Measurements from ENCODE around the gene DDIT4.

The DDIT4 gene

GRCh38 chr10:72235544-72236279 is 38.0 kb upstream of the DDIT4 start:
- Histone ChIP-seq H3K23ac (ENCODE audit: low read depth, low read length, poor library complexity) (no peak overlapping the region), H2AFZ (ENCODE audit: low read length) (no peak overlapping the region), H3K27ac (replicated peaks; ENCODE audit: low read length) (no peak overlapping the region), H3K36me3 (replicated peaks in 1 of 2; ENCODE audit: control insufficient read depth in 2 of 2, insufficient read depth in 2 of 2, low read length in 2 of 2) (peaks cover 19 to 54% of the 10 kb centered on the region in 2 donors), H3K79me1 (ENCODE audit: low read depth, low read length) (no peaks in the 10 kb centered on the region), H2BK15ac (ENCODE audit: low read length) (no peak overlapping the region), H3K4me2 (ENCODE audit: insufficient read depth, low read length, poor library complexity, severe bottlenecking) (no peak overlapping the region), H4K8ac (ENCODE audit: low read depth, low read length) (no peak overlapping the region), H4K91ac (ENCODE audit: low read depth, low read length, poor library complexity) (no peak overlapping the region), H3K4ac (ENCODE audit: low read length) (no peak overlapping the region), H2BK120ac (ENCODE audit: low read depth, low read length) (no peak overlapping the region), H3K9me3 (replicated peaks in 1 of 2; ENCODE audit: control insufficient read depth in 2 of 2, insufficient read depth in 1 of 2, low read depth in 1 of 2, low read length in 2 of 2) (no peaks in the 10 kb centered on the region), H3K14ac (ENCODE audit: low read length) (no peak overlapping the region), H3K4me1 (ENCODE audit: control insufficient read depth in 2 of 2, insufficient read depth in 1 of 2, low read depth in 1 of 2, low read length in 2 of 2) (no peaks in the 10 kb centered on the region), H3K4me3 (ENCODE audit: low read length in 2 of 2) (no peak overlapping the region), H2AK5ac (ENCODE audit: low read depth, low read length) (no peak overlapping the region), H2BK12ac (ENCODE audit: low read length) (no peak overlapping the region), H3K9ac (ENCODE audit: low read depth, low read length, poor library complexity) (no peak overlapping the region), H3K18ac (ENCODE audit: low read length) (no peak overlapping the region), H2BK5ac (ENCODE audit: low read length) (no peak overlapping the region), H3K27me3 (ENCODE audit: control insufficient read depth in 3 of 3, insufficient read depth in 3 of 3, low read depth in 1 of 3, low read length in 3 of 3) (no peaks in the 10 kb centered on the region)
- DNase-seq (ENCODE audit: low spot score), result no peak
- no CpG with 5 or more reads among the region's 6 CpGs for WGBS, 2 donors (ENCODE audit: extremely low coverage in 2 of 2, insufficient read length in 2 of 2, insufficient replicate concordance in 1 of 2)

DNA sequence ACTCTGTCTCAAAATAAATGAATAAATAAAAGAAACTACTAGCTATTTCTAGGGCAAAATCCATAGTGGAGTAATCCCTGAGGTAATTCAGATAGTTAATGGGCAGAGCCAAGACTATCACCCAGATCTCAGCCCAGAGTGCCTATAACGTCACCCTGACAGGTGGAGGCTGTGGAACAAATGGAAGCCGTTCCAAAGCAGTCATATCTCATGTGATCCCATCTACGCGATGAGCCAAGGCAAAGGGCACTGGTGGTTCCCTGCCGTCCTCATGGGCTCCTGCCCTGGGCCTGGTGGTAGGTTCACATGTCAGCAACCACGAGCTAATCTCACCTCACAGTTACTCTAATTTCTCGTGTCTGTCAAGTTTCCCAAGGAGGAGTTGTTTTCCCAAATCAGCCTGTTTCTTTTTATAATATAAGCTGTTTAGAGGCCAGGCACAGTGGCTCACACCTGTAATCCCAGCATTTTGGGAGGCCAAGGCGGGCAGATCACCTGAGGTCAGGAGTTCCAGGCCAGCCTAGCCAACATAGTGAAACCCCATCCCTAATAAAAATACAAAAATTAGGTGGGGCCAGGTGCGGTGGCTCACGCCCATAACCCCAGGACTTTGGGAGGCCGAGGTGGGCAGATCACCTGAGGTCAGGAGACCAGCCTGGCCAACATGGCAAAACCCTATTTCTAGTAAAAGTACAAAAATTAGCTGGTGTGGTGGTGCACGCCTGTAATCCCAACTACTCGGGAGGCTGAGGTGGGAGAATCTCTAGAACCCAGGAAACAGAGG is 35.1 kb upstream of the DDIT4 start:
- Histone ChIP-seq H2BK12ac (ENCODE audit: low read length) (no peak overlapping the region), H2BK5ac (ENCODE audit: low read length) (no peak overlapping the region), H3K79me1 (ENCODE audit: low read depth, low read length) (no peaks in the 10 kb centered on the region), H4K91ac (ENCODE audit: low read depth, low read length, poor library complexity) (no peak overlapping the region), H3K4me2 (ENCODE audit: insufficient read depth, low read length, poor library complexity, severe bottlenecking) (no peak overlapping the region), H3K18ac (ENCODE audit: low read length) (no peak overlapping the region), H3K27ac (replicated peaks; ENCODE audit: low read length) (no peak overlapping the region), H3K4me1 (ENCODE audit: control insufficient read depth in 2 of 2, insufficient read depth in 1 of 2, low read depth in 1 of 2, low read length in 2 of 2) (peaks cover 2% of the 10 kb centered on the region in 2 donors), H3K9me3 (replicated peaks in 1 of 2; ENCODE audit: control insufficient read depth in 2 of 2, insufficient read depth in 1 of 2, low read depth in 1 of 2, low read length in 2 of 2) (no peaks in the 10 kb centered on the region), H3K36me3 (replicated peaks in 1 of 2; ENCODE audit: control insufficient read depth in 2 of 2, insufficient read depth in 2 of 2, low read length in 2 of 2) (peaks cover 10 to 30% of the 10 kb centered on the region in 2 donors), H3K23ac (ENCODE audit: low read depth, low read length, poor library complexity) (no peak overlapping the region), H2BK120ac (ENCODE audit: low read depth, low read length) (no peak overlapping the region), H3K4ac (ENCODE audit: low read length) (no peak overlapping the region), H2BK15ac (ENCODE audit: low read length) (no peak overlapping the region), H3K4me3 (ENCODE audit: low read length in 2 of 2) (no peak overlapping the region), H2AK5ac (ENCODE audit: low read depth, low read length) (no peak overlapping the region), H3K14ac (ENCODE audit: low read length) (no peak overlapping the region), H3K27me3 (ENCODE audit: control insufficient read depth in 3 of 3, insufficient read depth in 3 of 3, low read depth in 1 of 3, low read length in 3 of 3) (no peaks in the 10 kb centered on the region), H3K9ac (ENCODE audit: low read depth, low read length, poor library complexity) (no peak overlapping the region), H2AFZ (ENCODE audit: low read length) (no peak overlapping the region), H4K8ac (ENCODE audit: low read depth, low read length) (no peak overlapping the region)
- WGBS, 2 donors (ENCODE audit: extremely low coverage in 2 of 2, insufficient read length in 2 of 2, insufficient replicate concordance in 1 of 2), result no CpG with 5 or more reads among the region's 13 CpGs
- no peak for DNase-seq (ENCODE audit: low spot score)

DNA sequence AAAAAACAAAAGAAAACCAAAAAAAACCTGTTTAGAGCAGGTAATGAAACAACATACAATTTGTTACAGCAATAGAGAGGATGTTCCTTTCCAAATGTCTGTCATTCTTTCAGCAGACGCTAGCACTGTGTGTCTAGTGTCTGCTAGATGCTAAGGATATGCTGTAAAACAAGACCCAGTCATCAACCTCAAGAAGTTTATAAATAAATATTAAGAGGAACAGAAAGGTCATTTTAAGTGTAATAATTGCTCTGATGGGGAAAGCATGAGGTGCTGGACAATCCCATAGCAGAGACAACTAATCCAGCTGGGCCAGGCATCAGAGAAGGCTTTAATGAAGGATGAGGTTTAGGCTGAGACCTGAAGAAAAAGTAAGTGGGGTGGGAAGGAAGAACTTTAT is 34.3 kb upstream of the DDIT4 start:
- no peak overlapping the region for H3K4me2 ChIP-seq (ENCODE audit: insufficient read depth, low read length, poor library complexity, severe bottlenecking)
- no peaks in the 10 kb centered on the region for H3K27me3 ChIP-seq (ENCODE audit: control insufficient read depth in 3 of 3, insufficient read depth in 3 of 3, low read depth in 1 of 3, low read length in 3 of 3)
- H2BK120ac ChIP-seq (ENCODE audit: low read depth, low read length), result no peak overlapping the region
- no peak overlapping the region for H2BK15ac ChIP-seq (ENCODE audit: low read length)
- H3K9ac ChIP-seq (ENCODE audit: low read depth, low read length, poor library complexity), result no peak overlapping the region
- H3K4me3 ChIP-seq (ENCODE audit: low read length in 2 of 2), result no peak overlapping the region
- H3K4me1 ChIP-seq (ENCODE audit: control insufficient read depth in 2 of 2, insufficient read depth in 1 of 2, low read depth in 1 of 2, low read length in 2 of 2), result peaks cover 2% of the 10 kb centered on the region in 2 donors
- no peak overlapping the region for H2AK5ac ChIP-seq (ENCODE audit: low read depth, low read length)
- H3K9me3 ChIP-seq (replicated peaks in 1 of 2; ENCODE audit: control insufficient read depth in 2 of 2, insufficient read depth in 1 of 2, low read depth in 1 of 2, low read length in 2 of 2), result no peaks in the 10 kb centered on the region
- H3K4ac ChIP-seq (ENCODE audit: low read length), result no peak overlapping the region
- H3K27ac ChIP-seq (replicated peaks; ENCODE audit: low read length), result no peak overlapping the region
- no peak overlapping the region for H3K18ac ChIP-seq (ENCODE audit: low read length)
- peaks cover 8 to 22% of the 10 kb centered on the region in 2 donors for H3K36me3 ChIP-seq (replicated peaks in 1 of 2; ENCODE audit: control insufficient read depth in 2 of 2, insufficient read depth in 2 of 2, low read length in 2 of 2)
- DNase-seq (ENCODE audit: low spot score), result no peak
- no peak overlapping the region for H4K91ac ChIP-seq (ENCODE audit: low read depth, low read length, poor library complexity)
- no peaks in the 10 kb centered on the region for H3K79me1 ChIP-seq (ENCODE audit: low read depth, low read length)
- H4K8ac ChIP-seq (ENCODE audit: low read depth, low read length), result no peak overlapping the region
- H3K14ac ChIP-seq (ENCODE audit: low read length), result no peak overlapping the region
- H3K23ac ChIP-seq (ENCODE audit: low read depth, low read length, poor library complexity), result no peak overlapping the region
- no CpG with 5 or more reads among the region's 1 CpG for WGBS, 2 donors (ENCODE audit: extremely low coverage in 2 of 2, insufficient read length in 2 of 2, insufficient replicate concordance in 1 of 2)
- H2BK12ac ChIP-seq (ENCODE audit: low read length), result no peak overlapping the region
- H2AFZ ChIP-seq (ENCODE audit: low read length), result no peak overlapping the region
- no peak overlapping the region for H2BK5ac ChIP-seq (ENCODE audit: low read length)

GRCh38 chr10:72240371-72240770 is 33.4 kb upstream of the DDIT4 start:
- Histone ChIP-seq H4K8ac (ENCODE audit: low read depth, low read length) (no peak overlapping the region), H2BK5ac (ENCODE audit: low read length) (no peak overlapping the region), H2AK5ac (ENCODE audit: low read depth, low read length) (no peak overlapping the region), H3K9ac (ENCODE audit: low read depth, low read length, poor library complexity) (no peak overlapping the region), H3K4me3 (ENCODE audit: low read length in 2 of 2) (no peak overlapping the region), H2BK12ac (ENCODE audit: low read length) (no peak overlapping the region), H3K14ac (ENCODE audit: low read length) (no peak overlapping the region), H2BK120ac (ENCODE audit: low read depth, low read length) (no peak overlapping the region), H3K9me3 (replicated peaks in 1 of 2; ENCODE audit: control insufficient read depth in 2 of 2, insufficient read depth in 1 of 2, low read depth in 1 of 2, low read length in 2 of 2) (no peaks in the 10 kb centered on the region), H3K4me1 (ENCODE audit: control insufficient read depth in 2 of 2, insufficient read depth in 1 of 2, low read depth in 1 of 2, low read length in 2 of 2) (peaks cover 2% of the 10 kb centered on the region in 2 donors), H3K4ac (ENCODE audit: low read length) (no peak overlapping the region), H3K18ac (ENCODE audit: low read length) (no peak overlapping the region), H3K27me3 (ENCODE audit: control insufficient read depth in 3 of 3, insufficient read depth in 3 of 3, low read depth in 1 of 3, low read length in 3 of 3) (no peaks in the 10 kb centered on the region), H3K79me1 (ENCODE audit: low read depth, low read length) (no peaks in the 10 kb centered on the region), H2AFZ (ENCODE audit: low read length) (no peak overlapping the region), H3K36me3 (replicated peaks in 1 of 2; ENCODE audit: control insufficient read depth in 2 of 2, insufficient read depth in 2 of 2, low read length in 2 of 2) (peaks cover 4 to 15% of the 10 kb centered on the region in 2 donors), H4K91ac (ENCODE audit: low read depth, low read length, poor library complexity) (no peak overlapping the region), H3K23ac (ENCODE audit: low read depth, low read length, poor library complexity) (no peak overlapping the region), H2BK15ac (ENCODE audit: low read length) (no peak overlapping the region), H3K4me2 (ENCODE audit: insufficient read depth, low read length, poor library complexity, severe bottlenecking) (no peak overlapping the region), H3K27ac (replicated peaks; ENCODE audit: low read length) (no peak overlapping the region)
- no CpG with 5 or more reads among the region's 7 CpGs for WGBS, 2 donors (ENCODE audit: extremely low coverage in 2 of 2, insufficient read length in 2 of 2, insufficient replicate concordance in 1 of 2)
- DNase-seq (ENCODE audit: low spot score), result no peak

All from neuronal stem cell (in vitro differentiated cells).